Measurements from ENCODE around the gene GBE1.
"Not testable (repeated sequence)": the region's sequence is repeated elsewhere in the genome, so short reads cannot be mapped to it uniquely, and the experiment has no call there.

Gene GBE1

GRCh38 chr3:81531263-81531662 is 230.2 kb downstream of the GBE1 start:
- no peak for DNase-seq (ENCODE audit: low spot score)

GRCh38 chr3:81530180-81530939 is 231.1 kb downstream of the GBE1 start:
- no peak for DNase-seq (ENCODE audit: low spot score)

GRCh38 chr3:81521855-81522254 is 239.6 kb downstream of the GBE1 start:
- no peak for DNase-seq (ENCODE audit: low spot score)

GRCh38 chr3:81518945-81519344 is 242.5 kb downstream of the GBE1 start:
- DNase-seq (ENCODE audit: low spot score): no peak

- DNase-seq (ENCODE audit: low spot score): no peak
Measured at GRCh38 chr3:81516042-81516441, 245.4 kb downstream of the GBE1 start.

GRCh38 chr3:81513591-81513990 is 247.9 kb downstream of the GBE1 start:
- DNase-seq (ENCODE audit: low spot score): no peak

- DNase-seq (ENCODE audit: low spot score): no peak
Measured at GRCh38 chr3:81503026-81503425, 258.4 kb downstream of the GBE1 start.

- DNase-seq (ENCODE audit: low spot score): no peak
Measured at GRCh38 chr3:81502236-81502635, 259.2 kb downstream of the GBE1 start.

GRCh38 chr3:81500039-81500438 is 261.4 kb downstream of the GBE1 start:
- DNase-seq (ENCODE audit: low spot score): no peak

GRCh38 chr3:81497572-81498251 is 263.7 kb downstream of the GBE1 start:
- DNase-seq (ENCODE audit: low spot score): no peak

GRCh38 chr3:81496407-81497104 is 264.9 kb downstream of the GBE1 start:
- no peak for DNase-seq (ENCODE audit: low spot score)

- DNase-seq (ENCODE audit: low spot score): not testable (repeated sequence)
Measured at GRCh38 chr3:81492471-81492870, 269.0 kb downstream of the GBE1 start.

- DNase-seq (ENCODE audit: low spot score): no peak
Measured at GRCh38 chr3:81492040-81492439, 269.4 kb downstream of the GBE1 start.

GRCh38 chr3:81490541-81491288 is 270.7 kb downstream of the GBE1 start:
- peak; percentile 89 for DNase-seq (ENCODE audit: low spot score)

GRCh38 chr3:81485444-81485865 is 276.0 kb downstream of the GBE1 start:
- DNase-seq (ENCODE audit: low spot score): no peak

- DNase-seq (ENCODE audit: low spot score): no peak
Measured at GRCh38 chr3:81484520-81484919, 276.9 kb downstream of the GBE1 start.

- DNase-seq (ENCODE audit: low spot score): no peak
Measured at GRCh38 chr3:81483046-81483445, 278.4 kb downstream of the GBE1 start.

GRCh38 chr3:81477740-81478139 is 283.7 kb downstream of the GBE1 start:
- no peak for DNase-seq (ENCODE audit: low spot score)

- DNase-seq (ENCODE audit: low spot score): no peak
Measured at GRCh38 chr3:81476692-81477091, 284.8 kb downstream of the GBE1 start.

GRCh38 chr3:81472600-81473362 is 288.7 kb downstream of the GBE1 start:
- no peak for DNase-seq (ENCODE audit: low spot score)

- no peak for DNase-seq (ENCODE audit: low spot score)
Measured at GRCh38 chr3:81470524-81471278, 290.7 kb downstream of the GBE1 start.
